ENCODE measurements around the gene LSG1.
"Not testable (repeated sequence)": the region's sequence is repeated elsewhere in the genome, so short reads cannot be mapped to it uniquely, and the experiment has no call there.

The LSG1 gene

GRCh38 chr3:194608981-194609380 is 63.0 kb downstream of the LSG1 start:
- TF ChIP-seq, protein P1, sequence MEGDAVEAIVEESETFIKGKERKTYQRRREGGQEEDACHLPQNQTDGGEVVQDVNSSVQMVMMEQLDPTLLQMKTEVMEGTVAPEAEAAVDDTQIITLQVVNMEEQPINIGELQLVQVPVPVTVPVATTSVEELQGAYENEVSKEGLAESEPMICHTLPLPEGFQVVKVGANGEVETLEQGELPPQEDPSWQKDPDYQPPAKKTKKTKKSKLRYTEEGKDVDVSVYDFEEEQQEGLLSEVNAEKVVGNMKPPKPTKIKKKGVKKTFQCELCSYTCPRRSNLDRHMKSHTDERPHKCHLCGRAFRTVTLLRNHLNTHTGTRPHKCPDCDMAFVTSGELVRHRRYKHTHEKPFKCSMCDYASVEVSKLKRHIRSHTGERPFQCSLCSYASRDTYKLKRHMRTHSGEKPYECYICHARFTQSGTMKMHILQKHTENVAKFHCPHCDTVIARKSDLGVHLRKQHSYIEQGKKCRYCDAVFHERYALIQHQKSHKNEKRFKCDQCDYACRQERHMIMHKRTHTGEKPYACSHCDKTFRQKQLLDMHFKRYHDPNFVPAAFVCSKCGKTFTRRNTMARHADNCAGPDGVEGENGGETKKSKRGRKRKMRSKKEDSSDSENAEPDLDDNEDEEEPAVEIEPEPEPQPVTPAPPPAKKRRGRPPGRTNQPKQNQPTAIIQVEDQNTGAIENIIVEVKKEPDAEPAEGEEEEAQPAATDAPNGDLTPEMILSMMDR (IDR thresholded peaks at IDR 0.05; ENCODE audit: control extremely low read depth, extremely low read depth, low read depth, missing control alignments): no peak
- CTCF ChIA-PET: interaction anchor here (1.0 to 1.7 kb wide), 4 partner anchors 8 to 31 kb away, joined by 3 to 5 read pairs (median 4); no protein-coding TSS in a partner anchor
- POLR2A ChIA-PET: no interaction called here
- no peak for DNase-seq (ENCODE audit: extremely low spot score)

DNA sequence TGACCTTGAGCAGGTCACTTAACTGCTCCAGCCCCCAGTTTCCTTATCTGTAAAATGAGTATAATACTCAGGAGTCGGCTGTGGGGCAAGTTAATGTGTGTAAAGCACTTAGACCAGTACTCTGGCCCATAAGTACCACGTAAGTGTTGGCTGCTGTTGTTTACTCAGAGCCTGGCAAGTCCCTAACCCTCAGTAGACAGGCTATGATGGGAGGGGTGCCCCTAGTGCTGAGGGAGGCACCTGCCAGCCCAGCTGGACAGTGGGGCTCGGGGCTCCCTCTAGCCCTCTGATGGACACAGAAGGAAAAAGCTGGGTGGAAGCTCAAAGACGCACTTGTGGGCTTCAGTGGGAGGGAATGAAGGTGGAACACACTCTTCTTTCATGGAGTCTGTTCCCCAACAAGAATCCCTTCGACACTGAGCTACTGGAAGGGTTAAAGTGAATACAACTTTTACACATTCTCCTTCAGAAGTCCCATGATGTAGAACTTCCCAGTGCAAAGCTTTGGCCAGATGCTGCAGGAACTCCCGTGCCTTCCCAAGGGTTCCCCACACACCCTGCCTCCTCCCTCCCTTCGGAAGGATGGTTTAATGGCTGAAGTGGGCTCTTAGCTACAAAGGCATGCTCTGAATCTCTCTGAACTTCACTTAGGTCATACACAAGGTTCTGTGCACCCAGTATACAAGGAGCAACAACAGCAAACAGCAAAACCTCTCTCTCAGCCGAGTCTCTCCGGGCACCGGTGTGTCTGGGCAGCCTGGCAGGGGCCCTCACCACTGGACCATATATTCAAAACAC is 64.2 kb downstream of the LSG1 start:
- TF ChIP-seq, protein P1 (IDR thresholded peaks at IDR 0.05; ENCODE audit: control extremely low read depth, extremely low read depth, low read depth, missing control alignments): no peak
- no peak for DNase-seq (ENCODE audit: extremely low spot score)
- ChIA-PET POLR2A (no interaction called here), CTCF (interaction anchor here (1.0 to 2.0 kb wide), 6 partner anchors 9 to 136 kb away, joined by 3 to 6 read pairs (median 4); no protein-coding TSS in a partner anchor)

GRCh38 chr3:194606941-194607340 is 65.0 kb downstream of the LSG1 start:
- POLR2A ChIA-PET: no interaction called here
- DNase-seq (ENCODE audit: extremely low spot score): no peak
- TF ChIP-seq, protein P1 (IDR thresholded peaks at IDR 0.05; ENCODE audit: control extremely low read depth, extremely low read depth, low read depth, missing control alignments): no peak
- CTCF ChIA-PET: interaction anchor here (2.0 kb wide), 1 partner anchor 136 kb away, joined by 6 read pairs; no protein-coding TSS in a partner anchor

DNA sequence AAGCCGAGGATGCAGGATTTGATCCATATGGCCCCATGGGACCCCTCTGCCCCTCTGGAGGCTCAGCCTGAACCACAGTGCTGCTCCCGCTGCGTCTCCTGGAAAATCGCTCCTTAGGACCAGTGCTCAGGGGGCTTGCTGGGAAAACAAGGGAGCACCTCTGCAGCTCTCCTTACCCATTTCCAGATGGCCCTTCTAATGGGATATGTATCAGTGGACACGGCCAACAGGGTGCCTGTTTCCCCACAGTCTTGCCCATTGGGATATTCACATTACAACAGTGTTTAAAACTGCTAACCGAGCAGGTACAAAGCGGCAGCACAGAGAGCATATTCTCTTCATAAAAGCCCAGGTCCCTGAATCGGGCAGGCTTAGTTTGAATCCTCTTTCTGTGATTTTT is 65.8 kb downstream of the LSG1 start:
- TF ChIP-seq, protein P1 (IDR thresholded peaks at IDR 0.05; ENCODE audit: control extremely low read depth, extremely low read depth, low read depth, missing control alignments): no peak
- ChIA-PET POLR2A (no interaction called here), CTCF (interaction anchor here (2.2 kb wide), 1 partner anchor 13 kb away, joined by 11 read pairs; no protein-coding TSS in a partner anchor)
- no peak for DNase-seq (ENCODE audit: extremely low spot score)

DNA sequence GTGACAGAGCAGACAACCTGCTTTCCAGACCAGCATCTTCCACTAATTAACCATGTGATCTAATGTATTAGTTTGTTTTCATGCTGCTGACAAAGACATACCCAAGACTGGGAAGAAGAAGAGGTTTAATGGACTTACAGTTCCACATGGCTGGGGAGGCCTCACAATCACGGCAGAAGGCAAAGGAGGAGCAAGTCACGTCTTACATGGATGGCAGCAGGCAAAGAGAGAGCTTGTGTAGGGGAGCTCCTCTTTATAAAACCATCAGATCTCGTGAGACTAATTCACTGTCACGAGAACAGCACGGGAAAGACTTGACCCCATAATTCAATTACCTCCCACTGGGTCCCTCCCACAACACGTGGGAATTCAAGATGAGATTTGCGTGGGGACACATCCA is 66.7 kb downstream of the LSG1 start:
- POLR2A ChIA-PET; DNase-seq (ENCODE audit: extremely low spot score): not testable (repeated sequence)
- CTCF ChIA-PET: interaction anchor here (1.0 to 2.2 kb wide), 2 partner anchors 12 to 31 kb away, joined by 3 to 11 read pairs; no protein-coding TSS in a partner anchor

- no peak for DNase-seq (ENCODE audit: extremely low spot score)
- TF ChIP-seq, protein P1 (IDR thresholded peaks at IDR 0.05; ENCODE audit: control extremely low read depth, extremely low read depth, low read depth, missing control alignments): no peak
- CTCF ChIA-PET: interaction anchor here (0.6 to 2.2 kb wide), 4 partner anchors 9 to 31 kb away, joined by 3 to 11 read pairs (median 4); partner anchors contain the start of gene TMEM44
- POLR2A ChIA-PET: no interaction called here
Measured at GRCh38 chr3:194604837-194605236, 67.2 kb downstream of the LSG1 start.

DNA sequence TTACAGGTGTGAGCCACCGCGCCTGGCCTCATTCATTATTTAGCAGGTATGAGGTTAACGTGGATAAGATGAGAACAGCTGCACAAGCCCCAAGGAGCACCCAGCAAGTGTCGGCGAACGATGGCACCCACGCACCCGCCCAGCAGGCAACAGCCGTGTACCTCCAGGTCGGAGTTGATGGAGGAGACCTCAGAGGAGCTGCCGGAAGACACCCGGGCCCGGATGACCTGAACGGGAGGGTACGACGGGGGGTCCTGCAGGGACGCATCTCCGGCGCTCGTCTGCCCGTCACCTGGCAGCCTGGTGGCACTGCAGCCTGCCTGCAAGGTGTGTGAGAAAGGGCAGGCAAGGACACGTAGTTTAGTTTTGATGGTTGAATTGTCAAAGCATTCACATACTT is 67.9 kb downstream of the LSG1 start:
- CTCF ChIA-PET: interaction anchor here (0.6 to 2.2 kb wide), 3 partner anchors 8 to 30 kb away, joined by 3 to 11 read pairs (median 4); partner anchors contain the start of gene TMEM44
- POLR2A ChIA-PET: no interaction called here
- DNase-seq (ENCODE audit: extremely low spot score): no peak
- TF ChIP-seq, protein P1 (IDR thresholded peaks at IDR 0.05; ENCODE audit: control extremely low read depth, extremely low read depth, low read depth, missing control alignments): no peak

Data from GM10248 (cell line).